OCI-LY7 (cell line): ENCODE data around the gene GRID2IP. TPM values are rescaled to one million over a fixed set of nuclear protein-coding genes. Genes with fewer than 3 reads are reported as not detected.
"Not testable (repeated sequence)": the region's sequence is repeated elsewhere in the genome, so short reads cannot be mapped to it uniquely, and the experiment has no call there.

ENCODE experiments used
- BruUV-seq: library from RNA; stranded (reverse); fragments of 400-500 nt; replicated peaks from 2 replicates; lab custom pipeline; 2021; lab: Mats Ljungman, UMichigan
- CTCF ChIA-PET: fragments of 300-600 bp; sonication (Branson Sonifier 250); formaldehyde crosslinking; loops from one replicate; lab custom pipeline; 2022; ENCODE audit warnings: antibody characterized with exemption; ENCODE audit not compliant: unreplicated experiment; lab: Charles Lee
- POLR2A ChIA-PET: fragments of 300-600 bp; sonication (Branson Sonifier 250); formaldehyde crosslinking; loops from one replicate; lab custom pipeline; 2022; ENCODE audit warnings: antibody characterized with exemption; lab: Charles Lee
- DNase-seq: peaks from one replicate; pipeline ENCODE4 v3.0.0-alpha.2; 2015; ENCODE audit warnings: low spot score
- H2AFZ ChIP-seq: fragments of 200-600 bp; sonication (generic), shearing (Covaris generic); 2 replicates; pipeline ENCODE4 v1.6.1; 2014; ENCODE audit warnings: mild to moderate bottlenecking, antibody characterized with exemption, low read length, moderate library complexity
- H3K27ac ChIP-seq: fragments of 200-600 bp; sonication (generic); 2 replicates; pipeline ENCODE4 v1.5.1; 2014; ENCODE audit warnings: mixed run types, low read depth, mild to moderate bottlenecking, moderate library complexity, low read length, inconsistent platforms; ENCODE audit not compliant: poor library complexity, severe bottlenecking
- H3K36me3 ChIP-seq: fragments of 200-600 bp; sonication (generic); 2 replicates; pipeline ENCODE4 v1.6.1; 2014; ENCODE audit warnings: mild to moderate bottlenecking, antibody characterized with exemption, low read length, moderate library complexity, mixed read lengths; ENCODE audit not compliant: insufficient read depth
- H3K4me1 ChIP-seq: fragments of 200-600 bp; sonication (generic); 2 replicates; pipeline ENCODE4 v1.5.1; 2014; ENCODE audit warnings: mild to moderate bottlenecking, low read length; ENCODE audit not compliant: insufficient read depth, poor library complexity, severe bottlenecking
- H3K4me2 ChIP-seq: fragments of 200-600 bp; sonication (generic); 2 replicates; pipeline ENCODE4 v1.6.1; 2014; ENCODE audit warnings: mild to moderate bottlenecking, low read length
- H3K4me3 ChIP-seq: fragments of 200-600 bp; sonication (generic); 2 replicates; pipeline ENCODE4 v1.5.1; 2014; ENCODE audit warnings: mild to moderate bottlenecking, low read depth, low read length; ENCODE audit not compliant: poor library complexity, severe bottlenecking
- H3K79me2 ChIP-seq: fragments of 200-600 bp; sonication (generic); 2 replicates; pipeline ENCODE4 v1.6.1; 2016; ENCODE audit warnings: low read depth, mild to moderate bottlenecking, low read length, moderate library complexity, mixed read lengths; ENCODE audit not compliant: insufficient read depth
- H3K9me2 ChIP-seq: fragments of 200-600 bp; sonication (generic); 2 replicates; pipeline ENCODE4 v1.6.1; 2016; ENCODE audit warnings: mild to moderate bottlenecking, low read length, mixed read lengths; ENCODE audit not compliant: insufficient read depth
- H3K9me3 ChIP-seq: fragments of 200-600 bp; sonication (generic); 2 replicates; pipeline ENCODE4 v1.6.1; 2014; ENCODE audit warnings: mild to moderate bottlenecking, mixed run types, low read length, mixed read lengths
- H4K20me1 ChIP-seq: fragments of 200-600 bp; sonication (generic); 2 replicates; pipeline ENCODE4 v1.6.1; 2014; ENCODE audit warnings: mild to moderate bottlenecking, antibody characterized with exemption, low read length, moderate library complexity, mixed read lengths; ENCODE audit not compliant: insufficient read depth
- CTCF ChIP-seq: fragments of 200-600 bp; sonication (generic); conservative IDR thresholded peaks from 2 replicates; pipeline ENCODE4 v1.5.1; 2014; ENCODE audit warnings: mild to moderate bottlenecking, antibody characterized with exemption, low read length, moderate library complexity, mixed read lengths
- EZH2phosphoT487 ChIP-seq: fragments of 200-600 bp; sonication (generic); IDR thresholded peaks from 2 replicates; pipeline ENCODE4 v1.6.1; 2018; ENCODE audit warnings: low read depth, borderline replicate concordance, mild to moderate bottlenecking, mixed run types, antibody characterized with exemption, low read length, moderate library complexity, mixed read lengths
- intact Hi-C: fragments of 100-400 bp; cut with micrococcal nuclease; formaldehyde crosslinking; loops from one replicate; pipeline ENCODE4 v1.10.0; 2022; ENCODE audit not compliant: unreplicated experiment
- total RNA-seq, 2 experiments: library from RNA; depleted of rRNA in 1 of 2; stranded (reverse); fragments of >200 nt in 1 of 2; shearing (Covaris generic) in 1 of 2; gene quantifications; 2 replicates each; pipeline ENCODE4 v1.2.3, GENCODE V29; 2014 to 2022

Gene GRID2IP
- total RNA-seq, 2 experiments from 2014 or later, result 0.16 to 0.32 TPM

- TF ChIP-seq CTCF, result no peak
- no peak for TF ChIP-seq EZH2phosphoT487
- Histone ChIP-seq H3K9me3 (0 out of 2 replicates have a peak, but pooled peaks cover 4% of the 10 kb centered on the region), H3K27ac (no peak overlapping the region), H3K4me3 (no peak overlapping the region), H3K79me2 (no peaks in the 10 kb centered on the region), H2AFZ (no peak overlapping the region), H3K9me2 (no peaks in the 10 kb centered on the region), H3K4me1 (peaks cover 11% of the 10 kb centered on the region), H4K20me1 (no peaks in the 10 kb centered on the region), H3K36me3 (peaks cover 91% of the 10 kb centered on the region), H3K4me2 (no peak overlapping the region)
- ChIA-PET POLR2A (interaction anchor here (1.0 kb wide), 1 partner anchor 11 kb away, joined by 3 read pairs; no protein-coding TSS in a partner anchor), CTCF (no interaction called here)
- intact Hi-C loops, result no loop called here
- BruUV-seq, result no TSS peak
- DNase-seq, result no peak
Measured at GRCh38 chr7:6465862-6466261, 85.4 kb downstream of the GRID2IP start.

GRCh38 chr7:6463609-6464008, 87.7 kb downstream of the GRID2IP start:
- H3K27ac ChIP-seq, BruUV-seq, H2AFZ ChIP-seq, intact Hi-C loops, H3K79me2 ChIP-seq, CTCF ChIA-PET, H3K9me2 ChIP-seq, DNase-seq, H3K4me2 ChIP-seq, H4K20me1 ChIP-seq, H3K9me3 ChIP-seq, H3K4me3 ChIP-seq: not testable (repeated sequence)
- H3K36me3 ChIP-seq, result peaks cover 77% of the 10 kb centered on the region
- H3K4me1 ChIP-seq, result peaks cover 11% of the 10 kb centered on the region
- POLR2A ChIA-PET, result interaction anchor here (0.6 to 1.9 kb wide), 4 partner anchors 18 to 1513 kb away, joined by 3 to 7 read pairs (median 4); no protein-coding TSS in a partner anchor

- no peak for TF ChIP-seq CTCF
- no peak for TF ChIP-seq EZH2phosphoT487
- 0 out of 2 replicates have a peak, but pooled peaks cover 3% of the 10 kb centered on the region for H3K9me3 ChIP-seq
- peaks cover 11% of the 10 kb centered on the region for H3K4me1 ChIP-seq
- H3K4me2 ChIP-seq, result no peak overlapping the region
- H3K36me3 ChIP-seq, result peaks cover 61% of the 10 kb centered on the region
- H3K9me2 ChIP-seq, result no peaks in the 10 kb centered on the region
- intact Hi-C loops, result no loop called here
- no peak overlapping the region for H3K27ac ChIP-seq
- H3K79me2 ChIP-seq, result no peaks in the 10 kb centered on the region
- BruUV-seq, result TSS peak; percentile 68
- CTCF ChIA-PET, result no interaction called here
- H3K4me3 ChIP-seq, result no peak overlapping the region
- H2AFZ ChIP-seq, result no peak overlapping the region
- no peak for DNase-seq
- POLR2A ChIA-PET, result interaction anchor here (1.9 kb wide), 1 partner anchor 17 kb away, joined by 7 read pairs; no protein-coding TSS in a partner anchor
- no peaks in the 10 kb centered on the region for H4K20me1 ChIP-seq
Measured at GRCh38 chr7:6461946-6462550, 89.2 kb downstream of the GRID2IP start.
